ENCODE results near the gene YTHDC1. TPM values are rescaled to one million over a fixed set of nuclear protein-coding genes. Genes with fewer than 3 reads are reported as not detected.

Gene YTHDC1
- total and polyA plus RNA-seq, 2 of the 8 experiments (the other 6 are each of a cell fraction or from before 2014, with no cell fraction given), result 25.7 to 89.5 TPM

DNA sequence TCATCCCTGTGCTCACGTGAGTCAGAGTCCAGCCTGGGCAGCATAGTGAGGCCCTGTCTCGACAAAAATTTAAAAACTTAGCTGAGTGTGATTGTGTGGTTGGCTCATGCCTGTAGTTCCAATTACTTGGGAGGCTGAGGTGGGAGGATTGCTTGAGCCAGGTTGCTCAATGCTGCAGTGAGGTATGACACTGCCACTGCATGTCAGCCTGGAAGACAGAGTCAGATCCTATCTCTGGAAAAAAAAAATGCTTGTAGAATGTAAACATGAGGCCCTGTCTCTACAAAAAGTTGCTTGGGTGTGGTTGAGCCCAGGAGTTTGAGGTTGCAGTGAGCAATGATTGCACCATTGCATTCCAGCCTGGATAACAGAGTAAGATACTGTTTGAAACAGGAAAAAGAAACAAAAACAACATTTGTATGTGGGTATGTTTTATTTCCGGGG, 11.3 kb upstream of the YTHDC1 start:
- Histone ChIP-seq H4K5ac (ENCODE audit: insufficient read length, low read depth, low read length) (no peak overlapping the region), H4K8ac (ENCODE audit: extremely low read depth, insufficient read depth, low read length) (no peak overlapping the region), H3K27me3 (replicated peaks in 1 of 4; ENCODE audit: control insufficient read depth in 3 of 4, extremely low read depth in 1 of 4, insufficient read depth in 3 of 4, low read length in 3 of 4) (peaks cover 0 to 10% (median under 1%) of the 10 kb centered on the region in 4 experiments; a peak in 5 of 7 replicates), H2BK15ac (ENCODE audit: low read length) (no peak overlapping the region), H4K91ac (replicated peaks; ENCODE audit: insufficient read length, low read length) (no peak overlapping the region), H3K4me1 (replicated peaks in 1 of 4; ENCODE audit: control insufficient read depth in 3 of 4, insufficient read depth in 4 of 4, low read length in 3 of 4) (no peaks in the 10 kb centered on the region), H2BK12ac (ENCODE audit: low read depth, low read length) (no peak overlapping the region), H3K79me2 (ENCODE audit: control insufficient read depth in 1 of 2, insufficient read depth in 2 of 2, low read length in 2 of 2) (no peaks in the 10 kb centered on the region), H3K79me1 (ENCODE audit: low read depth, low read length) (no peaks in the 10 kb centered on the region), H3K9ac (replicated peaks in 1 of 4; ENCODE audit: extremely low read depth in 1 of 4, low read depth in 3 of 4, low read length in 3 of 4) (no peak overlapping the region), H3K23ac (ENCODE audit: insufficient read length) (no peak overlapping the region), H3K9me3 (ENCODE audit: insufficient read depth in 2 of 2, low read depth in 1 of 2, low read length in 1 of 2) (peaks cover 8 to 14% of the 10 kb centered on the region in 2 experiments), H3K27ac (ENCODE audit: low read depth, low read length) (no peak overlapping the region), H2BK5ac (ENCODE audit: low read depth, low read length) (no peak overlapping the region), H3K4me2 (ENCODE audit: insufficient read depth in 1 of 2, low read depth in 2 of 2, low read length in 2 of 2) (no peak overlapping the region), H3K18ac (ENCODE audit: extremely low read depth, low read length) (no peak overlapping the region), H2BK120ac (replicated peaks; ENCODE audit: low read depth, low read length) (no peak overlapping the region), H2AK5ac (ENCODE audit: low read depth, low read length) (no peak overlapping the region), H4K20me1 (replicated peaks in 1 of 2; ENCODE audit: control insufficient read depth in 1 of 2, insufficient read depth in 2 of 2, low read length in 2 of 2) (no peaks in the 10 kb centered on the region), H2BK20ac (ENCODE audit: low read length) (no peak overlapping the region), H3K23me2 (ENCODE audit: low read depth, low read length) (no peaks in the 10 kb centered on the region), H3K56ac (replicated peaks; ENCODE audit: insufficient read length, low read depth, low read length) (no peak overlapping the region), H2AFZ (ENCODE audit: low read length) (no peak overlapping the region), H3K36me3 (ENCODE audit: control insufficient read depth in 2 of 4, insufficient read depth in 4 of 4, low read length in 3 of 4) (no peaks in the 10 kb centered on the region), H3K14ac (ENCODE audit: insufficient read length) (no peak overlapping the region), H3K4me3 (ENCODE audit: extremely low read depth in 1 of 4, insufficient read depth in 2 of 4, low read depth in 3 of 4, low read length in 4 of 4) (no peak overlapping the region), H3K4ac (replicated peaks; ENCODE audit: insufficient read length, low read depth, low read length) (no peak overlapping the region)
- DNase-seq (ENCODE audit: low read depth in 1 of 2, low spot score in 2 of 2) (no peak), FAIRE-seq (no peak)
- ChIA-PET CTCF (ENCODE audit: partially characterized antibody) (interaction anchor here (1.2 to 3.7 kb wide), 3 partner anchors 14 to 89 kb away, joined by 3 to 21 read pairs (median 3); no protein-coding TSS in a partner anchor), POLR2A (ENCODE audit: partially characterized antibody) (interaction anchor here (0.5 kb wide), 1 partner anchor 57 kb away, joined by 3 read pairs; no protein-coding TSS in a partner anchor)
- 94% methylated on average over 3 of the region's 3 CpGs; no CpG with 5 or more reads in 1 of the 2 experiments for WGBS, 2 experiments (ENCODE audit: extremely low coverage in 1 of 2, insufficient coverage in 1 of 2, insufficient read length in 1 of 2, insufficient replicate concordance in 2 of 2, low coverage in 1 of 2, low lambda C conversion rate in 2 of 2, missing lambda C conversion rate in 1 of 2)
- no peak for TF ChIP-seq SIRT6 (IDR thresholded peaks at IDR 0.05; ENCODE audit: low read length)
- TF ChIP-seq, protein P1, sequence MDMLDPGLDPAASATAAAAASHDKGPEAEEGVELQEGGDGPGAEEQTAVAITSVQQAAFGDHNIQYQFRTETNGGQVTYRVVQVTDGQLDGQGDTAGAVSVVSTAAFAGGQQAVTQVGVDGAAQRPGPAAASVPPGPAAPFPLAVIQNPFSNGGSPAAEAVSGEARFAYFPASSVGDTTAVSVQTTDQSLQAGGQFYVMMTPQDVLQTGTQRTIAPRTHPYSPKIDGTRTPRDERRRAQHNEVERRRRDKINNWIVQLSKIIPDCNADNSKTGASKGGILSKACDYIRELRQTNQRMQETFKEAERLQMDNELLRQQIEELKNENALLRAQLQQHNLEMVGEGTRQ (IDR thresholded peaks at IDR 0.05; ENCODE audit: low read length), result no peak
- no peak for TF ChIP-seq CBX8 (IDR thresholded peaks at IDR 0.05; ENCODE audit: borderline replicate concordance, low read depth, low read length)
- no peak for TF ChIP-seq FOSL1 (IDR thresholded peaks at IDR 0.05; ENCODE audit: insufficient read depth, low read depth, low read length)
- no peak for TF ChIP-seq SRF (IDR thresholded peaks at IDR 0.05; ENCODE audit: low read depth, low read length)
- no peak for TF ChIP-seq CBX5 (IDR thresholded peaks at IDR 0.05; ENCODE audit: low read depth, low read length)
- no peak for TF ChIP-seq SIN3A (conservative IDR thresholded peaks at IDR 0.05 in 1 of 2, IDR thresholded peaks at IDR 0.05 in 1 of 2; ENCODE audit: low read depth in 1 of 2, low read length in 2 of 2)
- TF ChIP-seq MAFK (IDR thresholded peaks at IDR 0.05; ENCODE audit: low read depth, low read length), result no peak
- TF ChIP-seq, protein P2, sequence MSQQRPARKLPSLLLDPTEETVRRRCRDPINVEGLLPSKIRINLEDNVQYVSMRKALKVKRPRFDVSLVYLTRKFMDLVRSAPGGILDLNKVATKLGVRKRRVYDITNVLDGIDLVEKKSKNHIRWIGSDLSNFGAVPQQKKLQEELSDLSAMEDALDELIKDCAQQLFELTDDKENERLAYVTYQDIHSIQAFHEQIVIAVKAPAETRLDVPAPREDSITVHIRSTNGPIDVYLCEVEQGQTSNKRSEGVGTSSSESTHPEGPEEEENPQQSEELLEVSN (IDR thresholded peaks at IDR 0.05), result no peak

Measured in H1 (cell line).